Gastrocnemius medialis (tissue), 4 donors: ENCODE measurements around the gene MLLT10. TPM values are rescaled to one million over a fixed set of nuclear protein-coding genes. Genes with fewer than 3 reads are reported as not detected.

Experiments
- ATAC-seq, 2 donors: fragments of 150-250 bp; one replicate each; pipeline ENCODE4 v1.9.1; 2016
- DNase-seq, 2 donors: peaks; one replicate each; pipeline ENCODE4 v3.0.0-alpha.2; 2019
- H3K27ac ChIP-seq, 4 donors: fragments of 200-600 bp; sonication (generic); 1 replicate in 1 of 4; 2 replicates in 3 of 4; pipeline ENCODE4 v1.5.1; 2016 to 2018; ENCODE audit warnings: mild to moderate bottlenecking in 2 of 4, moderate library complexity in 1 of 4
- H3K27me3 ChIP-seq, 3 donors: fragments of 200-600 bp; sonication (generic) in 2 of 3; 1 replicate in 1 of 3; 2 replicates in 2 of 3; pipeline versions ENCODE4 v1.5.1 to v1.6.0; 2016 to 2019; ENCODE audit warnings: mild to moderate bottlenecking in 1 of 3, moderate library complexity in 1 of 3
- H3K36me3 ChIP-seq, 2 donors: fragments of 200-600 bp; sonication (generic) in 1 of 2; one replicate each; pipeline ENCODE4 v1.5.1; 2017 to 2018
- H3K4me1 ChIP-seq, 2 donors: fragments of 200-600 bp; sonication (generic) in 1 of 2; one replicate each; pipeline ENCODE4 v1.5.1; 2016 to 2017; ENCODE audit warnings: mild to moderate bottlenecking in 2 of 2
- H3K4me3 ChIP-seq, 4 donors: fragments of 200-600 bp; sonication (generic) in 3 of 4; 1 replicate in 1 of 4; 2 replicates in 3 of 4; pipeline ENCODE4 v1.5.1; 2016 to 2019; ENCODE audit warnings: mild to moderate bottlenecking in 2 of 4
- H3K9me3 ChIP-seq, 3 donors: fragments of 200-600 bp; sonication (generic) in 2 of 3; 1 replicate in 1 of 3; 2 replicates in 2 of 3; pipeline ENCODE4 v1.5.1; 2016 to 2019
- POLR2A ChIP-seq, 2 donors: fragments of 450-650 bp; IDR thresholded peaks; one replicate each; pipeline ENCODE4 v1.6.1; 2017; ENCODE audit warnings: antibody characterized with exemption in 2 of 2, mild to moderate bottlenecking in 2 of 2, moderate library complexity in 2 of 2
- in situ Hi-C, 4 donors: fragments of 200-750 bp; cut with MboI; loops; one replicate each; pipeline versions ENCODE4 v1.15.0 to v1.8.0; 2017; ENCODE audit warnings: low sequenced_read_pairs in 4 of 4
- intact Hi-C: fragments of 100-400 bp; cut with DNase I; formaldehyde crosslinking; loops from one replicate; pipeline ENCODE4 v1.15.1; 2023; ENCODE audit warnings: low total_unique reads
- total RNA-seq, 4 donors: library from RNA; depleted of rRNA; stranded (reverse); fragments of >200 nt; gene quantifications; one replicate each; pipeline versions ENCODE4 v1.1.0 to v1.2.3, GENCODE V29; 2016
- TF ChIP-seq, protein P1 (sequence below), 5 experiments: fragments of 450-650 bp in 3 of 5; fragments of 200-600 bp in 2 of 5; sonication (generic) in 2 of 5; IDR thresholded peaks in 4 of 5; conservative IDR thresholded peaks in 1 of 5; 1 replicate in 4 of 5; 2 replicates in 1 of 5; pipeline ENCODE4 v1.5.1; 2016 to 2019; ENCODE audit warnings: antibody characterized with exemption in 5 of 5, mild to moderate bottlenecking in 3 of 5, moderate library complexity in 3 of 5

Gene MLLT10
- total RNA-seq, 4 donors from 2014 or later = 13.6 to 26.6 (median 21.6) TPM

DNA sequence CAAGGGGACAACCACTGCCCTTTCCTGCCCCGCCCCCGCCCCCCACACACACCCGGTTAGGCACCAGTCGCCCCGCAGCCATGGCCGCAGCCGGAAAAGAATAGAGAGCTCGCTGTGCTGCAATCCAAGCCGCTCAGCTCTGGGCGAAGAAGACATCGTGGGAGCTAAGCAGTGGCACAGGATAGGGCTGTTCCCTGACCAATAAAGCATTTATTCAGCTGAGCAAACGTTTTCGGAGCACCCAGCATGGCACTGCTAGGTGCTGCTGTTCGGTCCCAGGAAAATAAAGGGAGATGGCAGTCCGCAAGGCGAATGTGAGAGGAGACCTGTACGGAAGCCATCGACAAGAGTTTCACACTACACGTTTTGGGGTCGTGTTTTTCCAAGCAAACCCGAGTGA is 26.9 kb upstream of the MLLT10 start:
- Histone ChIP-seq H3K4me3 (no peak overlapping the region), H3K9me3 (no peaks in the 10 kb centered on the region), H3K27ac (no peak overlapping the region), H3K4me1 (no peaks in the 10 kb centered on the region), H3K36me3 (no peaks in the 10 kb centered on the region), H3K27me3 (peaks cover 0 to 31% (median 0%) of the 10 kb centered on the region in 3 donors)
- in situ Hi-C loops = loop anchor here in 1 of 4 donors (25.0 kb wide), 1 partner anchor 805 kb away; the partner anchor contains the start of genes BMI1 and COMMD3
- ATAC-seq (no peak), DNase-seq (no peak)
- TF ChIP-seq, protein P1, sequence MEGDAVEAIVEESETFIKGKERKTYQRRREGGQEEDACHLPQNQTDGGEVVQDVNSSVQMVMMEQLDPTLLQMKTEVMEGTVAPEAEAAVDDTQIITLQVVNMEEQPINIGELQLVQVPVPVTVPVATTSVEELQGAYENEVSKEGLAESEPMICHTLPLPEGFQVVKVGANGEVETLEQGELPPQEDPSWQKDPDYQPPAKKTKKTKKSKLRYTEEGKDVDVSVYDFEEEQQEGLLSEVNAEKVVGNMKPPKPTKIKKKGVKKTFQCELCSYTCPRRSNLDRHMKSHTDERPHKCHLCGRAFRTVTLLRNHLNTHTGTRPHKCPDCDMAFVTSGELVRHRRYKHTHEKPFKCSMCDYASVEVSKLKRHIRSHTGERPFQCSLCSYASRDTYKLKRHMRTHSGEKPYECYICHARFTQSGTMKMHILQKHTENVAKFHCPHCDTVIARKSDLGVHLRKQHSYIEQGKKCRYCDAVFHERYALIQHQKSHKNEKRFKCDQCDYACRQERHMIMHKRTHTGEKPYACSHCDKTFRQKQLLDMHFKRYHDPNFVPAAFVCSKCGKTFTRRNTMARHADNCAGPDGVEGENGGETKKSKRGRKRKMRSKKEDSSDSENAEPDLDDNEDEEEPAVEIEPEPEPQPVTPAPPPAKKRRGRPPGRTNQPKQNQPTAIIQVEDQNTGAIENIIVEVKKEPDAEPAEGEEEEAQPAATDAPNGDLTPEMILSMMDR (IDR thresholded peaks at IDR 0.05 in 4 of 5, conservative IDR thresholded peaks at IDR 0.05 in 1 of 5) = no peak
- TF ChIP-seq POLR2A (IDR thresholded peaks at IDR 0.05) = no peak
- intact Hi-C loops = no loop called here

DNA sequence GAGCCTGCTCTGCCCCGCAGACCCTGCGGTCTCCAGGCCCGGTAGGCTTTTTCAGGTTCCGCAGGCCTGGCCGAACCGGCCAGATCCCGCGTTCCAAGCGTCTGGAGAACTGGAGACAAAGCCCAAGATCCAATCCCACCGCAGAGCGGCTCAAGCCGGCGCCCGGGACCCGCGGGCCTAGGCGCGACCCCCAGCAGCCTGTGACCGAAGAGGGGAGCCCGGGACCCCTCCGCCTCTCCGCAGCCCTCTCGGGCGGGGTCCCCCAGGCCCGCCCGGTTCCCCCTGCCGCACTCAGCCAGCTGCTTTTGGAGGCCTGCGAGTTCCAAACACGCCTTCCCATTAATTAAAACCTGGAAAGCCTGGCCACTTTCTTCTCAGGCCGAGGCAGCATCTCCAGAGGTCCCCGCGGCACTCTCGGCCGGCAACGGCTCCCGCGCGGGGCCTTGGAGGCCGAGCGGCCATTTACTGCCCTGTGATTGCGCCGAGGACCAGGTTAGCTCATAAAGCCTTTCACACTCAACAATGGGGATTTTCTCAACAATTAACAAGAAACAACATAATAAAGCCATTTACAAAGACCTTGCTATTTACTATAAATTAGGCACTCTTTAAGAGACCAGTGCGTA is 25.2 kb upstream of the MLLT10 start:
- Histone ChIP-seq H3K27me3 (peaks cover 0 to 32% (median 4%) of the 10 kb centered on the region in 3 donors), H3K9me3 (no peaks in the 10 kb centered on the region), H3K27ac (no peak overlapping the region), H3K4me1 (no peaks in the 10 kb centered on the region), H3K36me3 (no peaks in the 10 kb centered on the region), H3K4me3 (no peak overlapping the region)
- TF ChIP-seq, protein P1 (IDR thresholded peaks at IDR 0.05 in 4 of 5, conservative IDR thresholded peaks at IDR 0.05 in 1 of 5) = no peak
- TF ChIP-seq POLR2A (IDR thresholded peaks at IDR 0.05) = no peak
- no peak for DNase-seq
- intact Hi-C loops = no loop called here
- in situ Hi-C loops = loop anchor here in 1 of 4 donors (25.0 kb wide), 1 partner anchor 803 kb away; the partner anchor contains the start of genes BMI1 and COMMD3
- no peak for ATAC-seq

DNA sequence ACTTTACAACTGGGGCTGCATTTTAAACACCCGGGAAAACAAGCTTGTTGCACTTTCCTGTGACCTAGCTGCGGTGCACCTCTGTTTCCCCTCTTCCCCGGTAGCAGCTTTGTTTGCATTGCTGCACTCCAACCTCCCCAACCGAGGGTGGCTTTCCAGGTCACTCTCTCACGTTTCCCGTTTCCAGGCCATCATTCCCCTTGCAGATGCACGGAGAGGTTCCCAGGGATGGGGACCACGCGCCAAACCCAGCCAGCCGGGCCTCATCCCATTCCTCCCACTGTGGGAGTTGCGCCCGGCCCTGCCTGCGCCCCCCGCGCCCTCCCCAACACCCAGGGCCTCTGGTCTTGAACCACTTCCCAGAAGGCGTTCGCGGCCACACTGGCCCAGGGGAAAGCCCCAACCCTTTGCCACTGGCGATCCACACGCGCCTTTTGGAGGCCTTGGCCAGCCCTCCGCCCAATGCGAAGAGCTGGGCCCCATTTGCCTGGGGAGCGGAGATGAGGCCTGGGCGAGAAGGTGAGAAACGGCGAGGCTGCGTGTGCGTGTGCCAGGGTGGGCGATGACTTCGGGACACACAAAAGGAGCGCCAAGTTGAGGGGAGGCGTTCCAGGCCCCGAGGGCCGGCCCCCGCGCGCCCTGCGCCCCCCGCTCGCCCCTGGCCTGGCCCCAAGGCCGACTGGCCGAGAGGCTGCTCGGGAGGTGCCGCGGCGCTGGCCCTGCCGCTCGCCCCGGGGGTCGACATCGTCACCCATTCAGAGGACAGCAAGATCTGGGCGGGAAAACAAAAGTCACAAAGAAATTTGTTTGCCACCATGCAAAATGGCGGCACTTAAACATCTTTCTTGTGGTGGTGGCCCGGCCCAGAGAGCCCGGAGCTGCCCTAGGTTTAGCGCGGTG is 24.4 kb upstream of the MLLT10 start:
- no peak for TF ChIP-seq POLR2A (IDR thresholded peaks at IDR 0.05)
- TF ChIP-seq, protein P1 (IDR thresholded peaks at IDR 0.05 in 4 of 5, conservative IDR thresholded peaks at IDR 0.05 in 1 of 5) = no peak
- no peaks in the 10 kb centered on the region for H3K36me3 ChIP-seq
- in situ Hi-C loops (loop anchor here in 1 of 4 donors (25.0 kb wide), 1 partner anchor 803 kb away; the partner anchor contains the start of genes BMI1 and COMMD3), intact Hi-C loops (no loop called here)
- H3K27ac ChIP-seq = no peak overlapping the region
- H3K4me1 ChIP-seq = no peaks in the 10 kb centered on the region
- no peak for ATAC-seq
- H3K4me3 ChIP-seq = peak overlapping the region; percentile 40 to 53 (median 51)
- peaks cover 0 to 32% (median 4%) of the 10 kb centered on the region in 3 donors for H3K27me3 ChIP-seq
- H3K9me3 ChIP-seq = no peaks in the 10 kb centered on the region
- DNase-seq = no peak

DNA sequence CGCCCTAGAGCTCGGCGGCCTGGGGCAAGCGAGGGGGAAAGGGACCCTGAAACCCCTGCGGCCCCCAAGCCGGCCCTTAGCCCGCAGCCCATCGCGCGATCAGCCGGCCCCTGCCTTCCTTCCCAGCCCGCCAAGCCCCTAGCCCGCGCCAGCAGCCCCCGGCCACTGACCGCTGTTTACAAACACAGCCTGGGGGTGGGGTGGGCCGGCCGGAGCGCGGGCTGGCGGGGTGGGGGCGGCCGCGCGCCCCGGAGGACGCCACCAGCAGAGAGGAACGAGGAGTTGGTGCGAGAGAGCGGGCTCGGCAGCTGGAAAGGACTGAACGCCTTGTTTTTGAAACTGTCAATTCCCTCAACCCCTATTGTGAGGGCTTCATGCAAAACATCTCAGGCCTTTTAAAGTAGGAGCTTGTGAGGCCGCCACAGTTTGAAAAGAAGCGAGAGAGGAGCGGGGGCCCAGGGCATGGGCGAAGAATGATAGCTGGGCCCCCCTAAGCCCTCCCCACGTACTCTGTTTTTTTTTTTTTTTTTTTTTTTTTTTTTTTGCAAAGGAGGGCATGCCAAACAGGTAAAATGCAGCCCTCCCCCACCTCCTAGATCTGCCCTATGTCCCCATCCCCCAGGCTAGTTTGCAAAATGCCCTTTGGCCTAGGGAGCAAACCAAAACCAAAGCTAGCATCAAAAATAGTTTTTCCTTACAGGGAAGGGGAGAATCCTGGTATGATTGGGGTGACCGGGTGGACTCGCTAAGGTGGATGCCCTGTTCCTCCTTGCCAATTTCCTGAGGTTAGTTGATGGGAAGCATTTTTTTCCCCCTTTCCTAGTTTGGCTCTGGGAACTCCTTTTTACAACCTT is 23.6 kb upstream of the MLLT10 start:
- TF ChIP-seq, protein P1 (IDR thresholded peaks at IDR 0.05 in 4 of 5, conservative IDR thresholded peaks at IDR 0.05 in 1 of 5) = no peak
- no peak for TF ChIP-seq POLR2A (IDR thresholded peaks at IDR 0.05)
- in situ Hi-C loops (loop anchor here in 1 of 4 donors (25.0 kb wide), 1 partner anchor 802 kb away; the partner anchor contains the start of genes BMI1 and COMMD3), intact Hi-C loops (no loop called here)
- no peak for DNase-seq
- Histone ChIP-seq H3K9me3 (no peaks in the 10 kb centered on the region), H3K36me3 (no peaks in the 10 kb centered on the region), H3K27me3 (peaks cover 0 to 32% (median 4%) of the 10 kb centered on the region in 3 donors), H3K4me3 (peak overlapping the region; percentile 40 to 53 (median 51)), H3K4me1 (no peaks in the 10 kb centered on the region), H3K27ac (no peak overlapping the region)
- no peak for ATAC-seq
